Tongue (tissue), 2 donors: Measurements from ENCODE around the gene RIMKLB. TPM values are rescaled to one million over a fixed set of nuclear protein-coding genes. Genes with fewer than 3 reads are reported as not detected.
"Not testable (repeated sequence)": the region's sequence is repeated elsewhere in the genome, so short reads cannot be mapped to it uniquely, and the experiment has no call there.

ENCODE experiments used
- DNase-seq: peaks from one replicate; pipeline ENCODE4 v3.0.0-alpha.2; 2015
- total RNA-seq: library from RNA; depleted of rRNA; stranded (reverse); fragments of >200 nt; gene quantifications from one replicate; pipeline ENCODE4 v1.2.3, GENCODE V29; 2014

Gene RIMKLB
- total RNA-seq, 1 donor from 2014 or later, result 79.8 TPM

DNA sequence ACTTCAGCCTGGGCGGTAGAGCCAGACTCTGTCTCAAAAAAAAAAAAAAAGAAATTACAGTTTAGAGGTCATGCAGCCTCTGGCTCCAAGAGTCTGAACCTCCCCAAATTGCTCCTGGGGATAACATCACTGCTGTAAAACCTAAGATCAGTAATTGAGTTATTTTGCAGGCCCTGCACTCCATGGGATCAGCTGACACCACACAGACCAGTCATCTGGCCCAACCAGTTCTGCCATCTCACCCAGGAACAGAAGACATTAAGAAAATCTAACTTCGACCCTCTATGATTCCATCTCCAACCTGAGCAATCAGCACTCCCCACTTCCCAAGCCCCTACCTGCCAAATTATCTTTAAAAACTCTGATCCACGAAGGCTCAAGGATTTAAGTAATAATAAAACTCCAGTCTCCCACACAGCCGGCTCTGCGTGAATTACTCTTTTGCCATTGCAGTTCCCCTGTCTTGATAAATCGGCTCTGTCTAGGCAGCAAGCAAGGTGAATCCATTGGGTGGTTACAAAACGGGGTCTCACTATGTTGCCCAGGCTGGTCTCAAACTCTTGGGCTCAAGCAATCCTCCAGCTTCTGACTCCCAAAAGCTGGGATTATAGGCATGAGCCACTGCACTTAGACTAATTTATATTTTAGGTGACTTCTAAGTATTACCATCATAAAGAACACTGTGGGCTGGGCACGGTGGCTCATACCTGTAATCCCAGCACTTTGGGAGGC is 123.1 kb downstream of the RIMKLB start:
- not testable (repeated sequence) for DNase-seq

DNA sequence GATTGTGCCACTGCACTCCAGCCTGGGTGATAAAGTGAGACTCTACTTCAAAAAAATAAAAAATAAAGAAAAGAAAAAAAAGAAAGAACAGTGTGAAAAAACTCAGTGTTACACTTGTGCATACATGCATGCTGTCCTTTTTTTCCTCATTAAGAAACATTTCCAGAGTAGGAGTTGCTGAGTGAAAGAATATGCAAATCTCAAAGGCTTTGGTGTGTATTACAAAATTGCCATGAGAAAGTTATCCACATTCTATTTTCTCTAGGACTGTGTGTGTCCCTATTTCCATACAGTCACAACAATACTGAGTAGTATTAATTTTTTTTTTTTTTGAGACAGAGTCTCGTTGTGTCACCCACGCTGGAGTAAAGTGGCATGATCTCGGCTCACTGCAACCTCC is 123.8 kb downstream of the RIMKLB start:
- DNase-seq, result no peak

DNA sequence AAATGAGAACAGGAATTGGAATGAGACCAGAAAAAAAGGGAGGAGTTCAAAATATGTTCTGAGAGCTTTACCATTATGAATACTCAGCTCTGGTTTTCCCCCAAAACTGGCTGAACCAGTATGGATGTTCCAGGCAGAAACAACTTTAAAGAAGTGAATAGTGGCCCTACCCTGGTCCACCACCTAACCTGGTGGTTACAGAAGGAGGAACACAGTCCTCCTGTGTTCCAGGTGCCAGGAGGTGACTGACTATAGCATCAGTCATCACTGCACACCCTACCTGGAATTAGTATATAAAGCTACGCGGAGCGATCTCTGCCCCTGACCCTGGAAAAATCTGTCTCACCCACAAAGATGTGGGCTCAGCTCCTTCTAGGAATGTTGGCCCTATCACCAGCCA is 124.5 kb downstream of the RIMKLB start, which contains the start of gene A2ML1:
TSS of gene A2ML1 (plus strand) at position 324 of the 400 bp plus-strand sequence. CDS start at position 355, 31 bp downstream.
- DNase-seq, result peak; percentile 34

DNA sequence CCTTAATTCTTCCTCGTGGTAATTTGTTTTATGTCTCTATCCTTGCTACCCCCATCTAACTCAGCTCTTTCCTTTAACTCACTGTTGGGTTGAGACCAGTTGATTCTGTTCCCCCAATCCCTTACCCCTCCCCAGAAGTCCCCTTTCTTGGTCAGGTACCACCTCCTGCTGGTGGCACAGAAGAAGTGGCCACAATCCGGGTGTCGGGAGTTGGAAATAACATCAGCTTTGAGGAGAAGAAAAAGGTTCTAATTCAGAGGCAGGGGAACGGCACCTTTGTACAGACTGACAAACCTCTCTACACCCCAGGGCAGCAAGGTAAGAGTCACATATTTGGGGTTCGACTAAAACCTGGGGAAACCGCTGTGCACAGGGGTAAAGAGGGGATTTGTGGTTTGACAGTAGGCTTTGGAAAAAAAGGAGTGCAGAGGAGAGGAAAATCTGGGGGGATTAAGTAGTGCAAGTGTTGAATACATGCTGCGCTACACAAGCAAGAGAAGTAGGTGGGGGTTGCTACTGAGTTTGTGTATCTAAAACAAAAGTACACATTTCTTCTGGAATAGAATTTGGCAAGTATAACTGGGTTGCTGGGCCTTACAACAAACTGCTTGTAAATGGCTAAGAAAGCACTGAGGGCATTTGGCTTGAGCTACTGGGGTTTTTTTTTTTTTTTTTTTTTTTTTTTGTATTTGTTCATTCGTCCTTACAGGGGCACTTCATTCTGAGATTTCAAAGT is 125.9 kb downstream of the RIMKLB start:
- peak; percentile 48 for DNase-seq

DNA sequence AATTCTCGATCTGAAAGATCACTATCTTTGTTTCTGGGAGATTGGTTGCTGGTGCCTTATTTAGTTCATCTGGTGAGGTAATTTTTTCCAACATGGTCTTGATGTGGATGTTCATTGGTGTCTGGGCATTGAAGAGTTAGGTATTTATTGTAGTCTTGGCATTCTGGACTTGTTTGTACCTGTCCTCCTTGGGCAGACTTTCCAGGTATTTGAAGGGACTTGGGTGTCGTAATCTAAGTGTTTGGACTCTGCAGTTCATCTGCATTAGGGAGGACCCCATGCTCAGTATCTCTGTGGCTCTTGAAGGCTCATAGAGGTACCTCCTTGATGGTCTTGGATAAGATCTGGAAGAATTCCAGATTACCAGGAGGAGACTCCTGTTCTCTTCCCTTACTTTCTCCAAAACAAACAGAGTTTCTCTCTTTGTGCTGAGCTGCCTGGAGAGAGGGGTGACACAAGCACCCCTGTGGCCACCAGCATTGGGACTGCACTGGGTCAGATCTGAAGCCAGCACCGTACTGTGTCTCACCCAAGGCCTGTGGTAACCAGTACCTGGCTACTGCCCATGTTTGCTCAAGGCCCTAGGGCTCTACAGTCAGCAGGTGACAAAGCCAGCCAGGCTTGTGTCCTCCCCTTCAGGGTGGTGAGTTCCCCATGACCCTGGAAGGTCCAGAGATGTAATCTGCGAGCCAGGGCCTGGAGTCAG is 129.9 kb downstream of the RIMKLB start:
- DNase-seq, result no peak

DNA sequence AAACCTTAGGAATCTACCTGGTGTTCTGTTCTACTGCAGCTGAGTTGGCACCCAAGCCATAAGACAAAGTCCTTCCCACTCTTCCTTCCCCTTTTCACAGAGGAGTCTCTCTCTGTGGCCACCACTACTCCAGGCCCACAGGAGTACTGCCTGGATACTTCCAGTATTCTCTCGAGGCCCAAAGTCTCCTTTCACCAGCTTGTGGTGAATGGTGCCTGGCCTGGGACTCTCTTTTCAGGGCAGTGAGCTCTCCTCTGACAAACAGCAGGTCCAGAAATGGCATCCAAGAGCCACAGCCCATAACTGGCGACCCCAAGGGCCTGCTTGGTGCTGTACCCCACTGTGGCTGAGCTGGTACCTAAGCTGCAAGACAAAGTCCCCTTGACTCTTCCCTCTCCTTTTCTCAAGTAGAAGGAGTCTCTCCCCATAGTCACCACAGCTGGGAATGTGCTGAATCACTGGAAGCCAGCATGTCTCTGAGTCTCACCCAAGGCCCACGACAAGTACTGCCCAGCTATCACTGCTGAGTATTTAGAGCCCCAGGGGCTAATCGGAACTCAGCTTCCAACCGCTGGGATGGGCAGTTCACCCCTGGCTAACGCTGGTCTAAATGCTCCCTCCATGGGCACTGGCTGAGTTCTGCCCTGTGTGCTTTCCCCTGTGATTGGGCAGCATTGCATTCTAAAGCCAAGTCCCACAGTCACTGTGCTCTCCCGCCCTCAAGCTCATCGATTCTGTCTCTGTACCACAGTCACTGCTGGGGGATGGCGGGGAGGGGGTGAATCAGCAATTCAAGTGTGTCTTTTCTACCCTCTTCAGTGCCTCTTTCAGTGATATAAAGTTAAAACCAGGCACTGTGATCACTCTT is 130.7 kb downstream of the RIMKLB start:
- DNase-seq, result no peak

DNA sequence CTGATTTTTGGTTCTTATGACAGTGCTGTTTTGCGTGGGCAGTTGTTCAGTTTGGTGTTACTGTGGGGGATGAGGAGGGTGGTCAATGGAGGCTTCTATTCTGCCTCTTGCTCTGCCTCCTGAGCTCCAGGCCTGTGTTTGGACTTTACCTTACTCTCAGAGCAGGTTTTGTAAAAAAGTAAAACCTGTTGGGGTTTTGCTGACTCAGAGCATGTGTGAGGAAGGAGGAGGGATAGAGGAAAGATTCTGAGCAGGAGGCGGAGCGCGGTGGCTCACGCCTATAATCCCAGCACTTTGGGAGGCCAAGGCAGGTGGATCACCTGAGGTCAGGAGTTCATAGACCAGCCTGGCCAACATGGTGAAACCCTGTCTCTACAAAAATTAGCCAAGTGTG is 131.3 kb downstream of the RIMKLB start:
- DNase-seq, result peak; percentile 26

DNA sequence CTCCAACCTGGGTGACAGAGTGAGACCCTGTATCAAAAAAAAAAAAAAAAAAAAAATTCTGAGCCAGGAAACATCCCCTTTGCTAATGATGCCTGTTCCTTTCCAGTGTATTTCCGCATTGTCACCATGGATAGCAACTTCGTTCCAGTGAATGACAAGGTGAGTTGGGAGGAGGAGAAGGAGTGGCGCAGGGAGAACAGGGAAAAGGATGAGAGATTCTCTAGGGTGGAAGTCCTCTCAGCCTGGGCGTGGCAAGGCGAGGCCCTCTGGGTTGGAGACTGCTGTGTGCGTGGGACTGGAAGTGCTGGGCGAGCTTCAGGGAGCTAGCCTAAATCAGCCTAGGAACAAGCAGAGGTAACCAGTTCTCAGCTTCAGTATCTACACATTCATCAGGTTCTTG is 131.8 kb downstream of the RIMKLB start:
- DNase-seq, result no peak

DNA sequence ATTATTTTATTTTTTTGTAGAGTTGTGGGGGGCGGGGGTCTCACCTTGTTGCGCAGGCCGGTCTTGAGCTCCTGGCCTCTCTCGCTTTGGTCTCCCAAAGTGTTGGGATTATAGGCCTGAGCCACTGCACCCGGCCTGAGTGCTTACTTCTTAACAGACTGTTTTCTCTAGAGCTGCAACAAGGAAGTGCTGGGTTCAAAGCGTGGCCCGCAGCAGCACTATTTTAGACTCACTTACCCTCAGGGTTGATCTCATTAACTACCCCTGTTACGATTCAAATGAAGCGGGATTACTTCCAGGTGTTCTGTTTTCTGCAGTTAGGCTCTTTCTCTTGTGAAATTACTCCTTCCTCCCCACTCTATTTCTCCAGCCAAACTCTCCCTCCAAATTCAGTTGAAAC is 133.3 kb downstream of the RIMKLB start:
- DNase-seq, result no peak

DNA sequence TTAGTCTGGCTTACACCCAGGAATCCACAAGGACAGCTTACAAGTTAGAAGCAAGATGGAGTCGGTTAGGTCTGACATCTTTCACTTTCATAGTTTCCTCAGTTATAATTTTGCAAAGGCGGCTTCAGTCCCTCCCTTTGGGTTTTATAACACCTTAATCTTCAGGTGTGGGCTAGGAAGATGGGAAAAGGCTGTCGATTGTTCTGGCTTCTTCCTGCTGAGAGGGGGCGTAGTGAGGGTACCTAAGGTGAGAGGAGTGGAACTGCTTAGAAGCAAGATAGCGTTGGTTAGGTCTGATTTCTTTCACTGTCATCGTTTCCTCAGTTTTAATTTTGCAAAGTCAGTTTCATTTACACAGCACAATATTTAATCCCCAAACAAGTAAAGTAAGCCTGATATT is 134.7 kb downstream of the RIMKLB start:
- no peak for DNase-seq

Other genes starting within 250 kb of the RIMKLB start
- gene CLEC6A, start 242.0 kb upstream of the RIMKLB start, total RNA-seq, result not detected
- 0.31 TPM for gene CLEC4D, start 184.5 kb upstream of the RIMKLB start, total RNA-seq
- not detected for gene CLEC4E, start 157.1 kb upstream of the RIMKLB start, total RNA-seq
- 0.10 TPM for gene AICDA, start 85.1 kb upstream of the RIMKLB start, total RNA-seq
- 100 TPM for gene MFAP5, start 35.2 kb upstream of the RIMKLB start, total RNA-seq
- 44.0 TPM for gene A2ML1, start 124.6 kb downstream of the RIMKLB start, total RNA-seq
- 37.2 TPM for gene PHC1, start 216.5 kb downstream of the RIMKLB start, total RNA-seq